IPS-NIHi7 (cell line): ENCODE results near the gene S100PBP.

Experiments used
- DNase-seq: peaks from one replicate; pipeline ENCODE4 v3.0.0; 2012; ENCODE audit warnings: mixed read lengths; ENCODE audit errors: extremely low spot score

Gene S100PBP

GRCh38 chr1:32825181-32825580, 7.7 kb downstream of the S100PBP start:
- no peak for DNase-seq

- DNase-seq = no peak
Observed at GRCh38 chr1:32828341-32828740, 10.9 kb downstream of the S100PBP start.

GRCh38 chr1:32830092-32830852, 12.8 kb downstream of the S100PBP start:
- no peak for DNase-seq

DNA sequence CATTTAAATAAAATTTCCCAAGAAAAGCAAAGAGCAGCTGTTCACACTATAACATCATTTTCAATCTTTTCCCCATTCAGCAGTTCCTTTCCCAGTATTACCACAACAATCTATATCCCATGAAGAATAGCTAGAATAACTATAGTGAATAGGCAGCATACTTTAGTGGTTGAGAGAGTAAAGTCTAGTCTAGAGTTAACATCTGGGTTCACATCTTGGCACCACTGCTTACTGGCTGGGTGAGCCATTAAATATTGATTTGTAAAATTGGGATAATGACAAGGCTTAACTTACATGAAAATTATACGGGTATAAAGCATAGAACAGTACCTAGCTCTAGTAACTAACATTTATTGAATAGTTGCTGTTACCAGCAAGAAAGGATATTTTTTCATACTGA, 14.4 kb downstream of the S100PBP start:
- no peak for DNase-seq

DNA sequence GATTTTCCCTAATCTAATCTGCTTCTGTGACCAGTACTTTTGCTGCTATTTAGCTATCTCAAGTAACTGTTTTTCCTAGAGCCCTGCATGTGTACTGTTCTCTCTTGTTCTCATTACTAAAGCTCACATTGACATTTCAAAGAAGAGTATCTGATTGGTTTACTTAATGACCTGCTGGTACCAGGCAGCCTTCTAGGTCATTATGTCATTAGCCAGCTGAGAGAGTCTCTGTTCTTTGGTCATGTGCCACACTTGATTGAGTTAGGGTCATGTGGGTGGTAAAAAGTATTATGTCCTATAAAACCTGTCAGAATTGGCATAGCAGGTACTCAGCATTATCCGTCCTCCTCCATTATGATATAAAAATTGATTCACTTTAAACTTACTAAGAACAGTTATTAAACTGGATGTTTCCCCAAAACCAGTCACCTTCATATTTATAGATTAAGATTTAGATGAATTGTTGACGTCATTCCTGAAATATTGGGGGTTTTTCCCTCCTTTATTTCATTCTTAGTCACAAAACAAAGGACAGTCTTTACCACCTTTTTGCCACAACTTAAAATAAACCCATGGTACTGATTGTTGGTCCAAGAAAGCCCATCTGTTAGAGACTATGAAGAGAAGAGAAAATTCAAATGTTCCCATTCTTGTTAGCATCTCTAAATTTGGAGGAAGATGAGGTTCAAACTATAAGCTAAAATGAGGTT, 31.1 kb downstream of the S100PBP start:
- DNase-seq = no peak

- DNase-seq = no peak
Observed at GRCh38 chr1:32855861-32856617, 38.6 kb downstream of the S100PBP start.

GRCh38 chr1:32858136-32858535, 40.7 kb downstream of the S100PBP start:
- DNase-seq = no peak

- no peak for DNase-seq
Observed at GRCh38 chr1:32858791-32859190, 41.3 kb downstream of the S100PBP start.

GRCh38 chr1:32859915-32860314, 42.5 kb downstream of the S100PBP start:
- no peak for DNase-seq

GRCh38 chr1:32860566-32860965, 43.1 kb downstream of the S100PBP start:
- DNase-seq = no peak

- no peak for DNase-seq
Observed at GRCh38 chr1:32861904-32862695, 44.6 kb downstream of the S100PBP start.

GRCh38 chr1:32863218-32863880, 45.9 kb downstream of the S100PBP start:
- no peak for DNase-seq

DNA sequence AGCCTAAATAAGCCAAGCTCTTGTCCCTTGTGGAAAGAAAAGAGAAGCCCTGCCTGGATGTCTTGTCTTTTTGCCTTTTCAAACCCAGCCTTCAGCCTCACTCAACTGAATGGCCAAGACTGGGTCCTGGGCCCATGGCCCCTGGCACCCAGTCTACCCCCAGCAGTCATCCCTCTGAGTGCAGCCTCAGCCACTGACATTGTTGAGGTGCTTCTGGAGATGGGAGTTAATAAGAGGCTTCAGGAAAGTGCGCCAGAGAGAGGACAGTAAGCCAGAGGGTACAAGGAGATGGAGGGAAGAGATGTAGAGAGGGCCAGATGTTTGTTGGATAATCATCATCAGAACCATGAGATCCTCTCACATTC, 46.4 kb downstream of the S100PBP start:
- DNase-seq = no peak

DNA sequence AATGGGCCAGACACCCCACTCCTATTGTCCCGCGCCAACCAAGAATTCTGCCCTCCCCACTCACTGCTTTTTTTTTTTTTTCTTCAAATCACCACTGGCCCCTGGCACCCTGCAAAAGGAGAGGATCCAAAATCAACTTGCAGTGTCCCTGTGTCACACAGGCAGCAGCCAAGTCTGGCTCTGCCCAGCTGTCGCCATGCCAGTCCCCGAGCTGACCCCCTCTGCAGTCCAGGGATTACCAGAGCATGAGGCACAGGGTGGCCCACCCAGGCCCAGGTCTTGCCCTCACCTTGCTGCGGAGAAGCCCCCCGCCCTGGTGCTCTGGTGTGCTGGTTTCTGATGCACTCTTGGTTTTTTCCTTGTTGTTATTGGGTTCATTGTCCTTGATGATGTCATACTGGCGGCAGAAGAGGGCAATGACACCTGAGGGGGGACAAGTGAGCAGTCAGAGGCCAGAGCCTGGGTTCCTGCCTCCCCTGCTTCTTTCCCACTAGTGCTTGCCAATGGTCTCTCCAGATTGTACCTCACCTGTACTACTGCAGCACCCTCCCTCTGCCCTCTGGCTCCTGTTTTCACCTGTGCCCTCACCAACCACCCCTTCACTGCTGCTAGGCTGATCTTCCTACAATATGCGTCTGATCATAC, 47.0 kb downstream of the S100PBP start:
- DNase-seq = no peak

DNA sequence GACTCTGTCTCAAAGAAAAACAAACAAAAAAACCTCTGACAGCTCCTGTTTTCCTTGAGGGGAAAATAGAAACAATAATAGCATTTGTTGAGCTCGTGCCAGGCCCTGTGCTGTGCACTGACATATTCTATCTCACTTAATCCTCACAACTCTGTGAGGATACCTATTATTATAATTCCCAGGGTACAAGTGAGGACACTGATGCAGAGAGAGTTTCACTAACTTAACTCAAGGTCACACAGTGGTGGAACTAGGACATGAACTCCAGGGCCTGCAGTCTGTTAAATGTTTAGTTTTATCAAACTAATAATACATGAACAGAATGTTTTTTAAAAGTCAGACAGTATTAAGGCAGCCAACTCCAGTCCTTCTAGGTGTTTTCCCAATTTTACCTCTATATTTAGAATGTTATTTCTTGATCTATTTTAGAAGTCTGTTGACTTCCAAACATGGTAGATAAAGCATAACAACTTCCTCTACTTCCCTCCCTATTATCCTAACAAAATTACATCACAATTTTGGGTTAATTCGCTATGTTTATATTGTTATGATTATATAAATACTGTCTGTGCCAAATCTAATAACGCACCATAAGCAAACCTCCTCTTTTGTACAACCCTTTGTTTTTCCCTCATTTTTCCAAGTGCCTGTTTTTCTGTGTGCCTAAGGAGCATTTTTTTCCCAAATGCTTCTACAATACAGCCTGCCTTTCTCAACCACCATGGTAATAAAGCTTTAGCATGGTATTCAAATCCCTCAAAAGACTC, 48.4 kb downstream of the S100PBP start:
- DNase-seq = no peak

DNA sequence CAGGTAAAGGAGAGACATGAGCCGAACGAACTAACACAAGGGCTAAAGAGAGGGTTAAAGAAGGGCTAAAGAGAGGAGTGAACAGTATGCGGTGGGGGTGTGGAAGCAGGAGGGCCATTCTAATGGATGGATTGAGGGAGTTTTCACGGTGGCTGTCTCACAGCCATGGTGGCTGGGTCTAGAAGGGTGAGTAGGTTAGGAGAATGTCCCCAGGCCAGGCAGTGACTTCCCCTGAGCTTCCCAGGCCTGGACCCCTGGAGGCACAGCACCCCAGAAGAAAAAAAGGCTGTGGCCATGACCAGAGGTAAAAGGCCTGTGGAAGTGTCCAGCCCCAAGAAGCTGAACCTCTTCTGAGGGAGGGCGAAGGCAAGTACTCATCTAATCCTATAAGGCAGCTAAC, 49.7 kb downstream of the S100PBP start:
- no peak for DNase-seq

DNA sequence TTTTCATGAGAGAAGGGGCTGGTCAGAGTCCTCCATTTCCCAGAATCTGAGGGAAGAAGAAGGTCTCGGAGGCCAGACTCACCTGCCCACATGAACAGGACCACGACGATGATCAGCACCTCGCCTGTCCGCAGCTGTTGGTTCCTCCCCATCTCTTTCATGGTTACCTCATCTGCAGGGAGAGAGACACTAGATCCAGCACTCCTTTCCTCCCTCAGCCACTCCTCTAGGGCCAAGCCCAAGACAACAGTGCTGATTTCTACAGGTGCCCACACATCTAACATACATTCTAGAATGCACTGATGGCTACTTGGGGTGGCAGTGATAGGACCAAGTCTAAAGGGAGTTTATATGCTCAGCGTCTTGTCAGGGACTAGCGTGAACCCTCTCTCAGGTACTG, 50.2 kb downstream of the S100PBP start:
- no peak for DNase-seq

DNA sequence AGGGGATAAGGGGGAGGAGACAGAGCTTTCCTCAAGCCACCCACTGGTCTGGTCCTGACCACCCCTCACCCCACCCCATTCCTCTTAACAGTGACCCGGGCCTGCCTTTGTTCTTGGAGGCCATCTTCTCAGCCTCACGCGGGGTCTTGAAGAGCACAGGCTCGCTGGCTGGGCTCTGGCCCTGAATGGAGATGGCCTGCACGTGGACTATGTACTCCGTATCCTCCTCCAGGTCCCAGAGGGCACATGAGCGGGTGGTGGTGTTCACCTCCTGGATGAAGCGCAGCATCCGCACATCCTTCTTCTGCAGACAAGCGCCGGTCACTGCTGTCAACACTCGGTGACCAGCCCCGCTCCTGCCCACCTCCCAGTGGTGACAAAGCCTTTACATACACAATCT, 50.6 kb downstream of the S100PBP start:
- DNase-seq = no peak

- DNase-seq = no peak
Observed at GRCh38 chr1:32868806-32869455, 51.5 kb downstream of the S100PBP start.
